Tibial artery (tissue), 4 donors: Measurements from ENCODE around the gene SLC24A3.

ENCODE experiments used
- DNase-seq, 2 donors: peaks; one replicate each; pipeline ENCODE4 v3.0.0-alpha.2; 2019
- H3K27ac ChIP-seq, 2 donors: fragments of 200-600 bp; sonication (generic) in 1 of 2; 1 replicate in 1 of 2; 2 replicates in 1 of 2; pipeline ENCODE4 v1.5.1; 2018 to 2019; ENCODE audit warnings: mild to moderate bottlenecking in 1 of 2
- H3K27me3 ChIP-seq, 2 donors: fragments of 200-600 bp; sonication (generic) in 1 of 2; one replicate each; pipeline versions ENCODE4 v1.5.1 to v1.6.0; 2016 to 2019
- H3K36me3 ChIP-seq, 3 donors: fragments of 200-600 bp; sonication (generic) in 2 of 3; one replicate each; pipeline ENCODE4 v1.5.1; 2016 to 2019; ENCODE audit warnings: mild to moderate bottlenecking in 2 of 3
- H3K4me1 ChIP-seq, 4 donors: fragments of 200-600 bp; sonication (generic) in 2 of 4; 1 replicate in 3 of 4; 2 replicates in 1 of 4; pipeline ENCODE4 v1.5.1; 2016 to 2019
- H3K4me3 ChIP-seq, 2 donors: fragments of 200-600 bp; sonication (generic) in 1 of 2; 1 replicate in 1 of 2; 2 replicates in 1 of 2; pipeline ENCODE4 v1.5.1; 2018 to 2019; ENCODE audit warnings: mild to moderate bottlenecking in 2 of 2
- H3K9me3 ChIP-seq, 3 donors: fragments of 200-600 bp; sonication (generic) in 1 of 3; one replicate each; pipeline ENCODE4 v1.5.1; 2016 to 2019
- CTCF ChIP-seq, 2 experiments: fragments of 200-600 bp in 1 of 2; fragments of 450-650 bp in 1 of 2; IDR thresholded peaks; one replicate each; pipeline ENCODE4 v1.5.1; 2017 to 2019; ENCODE audit warnings: antibody characterized with exemption in 2 of 2, mild to moderate bottlenecking in 1 of 2, moderate library complexity in 1 of 2
- intact Hi-C: fragments of 100-400 bp; cut with DNase I; formaldehyde crosslinking; loops from one replicate; pipeline ENCODE4 v1.15.0; 2023; ENCODE audit warnings: low total_unique reads

SLC24A3 gene

DNA sequence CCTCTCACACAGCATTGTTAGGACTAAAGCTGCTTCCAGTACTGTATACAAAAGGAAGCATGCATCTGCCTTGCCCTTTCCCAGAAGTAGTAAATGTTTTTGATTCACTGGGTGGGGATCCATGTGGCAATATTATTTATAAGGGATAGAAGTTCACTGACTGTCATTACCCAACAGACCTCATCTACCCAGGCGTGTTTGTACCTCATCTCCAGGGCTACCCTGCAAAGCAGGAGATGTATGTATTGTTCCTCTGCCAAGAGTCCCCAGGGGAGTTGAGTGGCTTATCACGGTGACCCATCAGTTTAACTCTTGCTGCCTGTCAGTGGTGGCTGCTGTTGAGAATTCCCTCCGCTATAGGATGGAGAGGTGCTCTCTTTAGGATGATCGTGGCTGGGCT, 42.5 kb downstream of the SLC24A3 start:
- intact Hi-C loops, result no loop called here
- H3K27ac ChIP-seq, result no peak overlapping the region

DNA sequence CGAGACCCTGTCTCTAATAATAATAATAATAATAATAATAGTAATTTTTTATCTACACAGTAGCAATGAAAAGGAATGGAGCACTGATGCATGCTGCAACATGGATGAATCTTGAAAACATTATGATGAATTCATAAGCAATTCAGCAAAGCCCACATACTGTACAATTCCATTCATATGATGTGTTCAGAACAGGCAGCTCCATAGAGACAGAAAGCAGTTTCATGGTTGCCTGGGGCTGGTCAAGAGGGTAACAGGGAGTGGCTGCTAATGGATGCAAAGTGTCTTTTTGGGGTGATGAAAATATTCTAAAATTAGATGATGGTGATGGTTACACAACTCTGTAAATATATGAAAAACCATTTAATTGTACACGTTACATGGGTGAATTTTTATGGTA, 43.6 kb downstream of the SLC24A3 start:
- Histone ChIP-seq H3K9me3 (no peaks in the 10 kb centered on the region), H3K27ac (no peak overlapping the region), H3K36me3 (no peaks in the 10 kb centered on the region), H3K4me1 (peaks cover 0 to 40% (median 11%) of the 10 kb centered on the region in 4 donors), H3K27me3 (no peaks in the 10 kb centered on the region), H3K4me3 (no peak overlapping the region)
- no peak for DNase-seq
- intact Hi-C loops, result no loop called here
- no peak for TF ChIP-seq CTCF (IDR thresholded peaks at IDR 0.05)

More for the DNA sequence above, 42.5 kb downstream of the SLC24A3 start:
- Histone ChIP-seq H3K4me1 (peaks cover 0 to 47% (median 11%) of the 10 kb centered on the region in 4 donors), H3K27me3 (no peaks in the 10 kb centered on the region), H3K4me3 (no peak overlapping the region), H3K9me3 (no peaks in the 10 kb centered on the region), H3K36me3 (no peaks in the 10 kb centered on the region)
- TF ChIP-seq CTCF (IDR thresholded peaks at IDR 0.05), result no peak
- no peak for DNase-seq

DNA sequence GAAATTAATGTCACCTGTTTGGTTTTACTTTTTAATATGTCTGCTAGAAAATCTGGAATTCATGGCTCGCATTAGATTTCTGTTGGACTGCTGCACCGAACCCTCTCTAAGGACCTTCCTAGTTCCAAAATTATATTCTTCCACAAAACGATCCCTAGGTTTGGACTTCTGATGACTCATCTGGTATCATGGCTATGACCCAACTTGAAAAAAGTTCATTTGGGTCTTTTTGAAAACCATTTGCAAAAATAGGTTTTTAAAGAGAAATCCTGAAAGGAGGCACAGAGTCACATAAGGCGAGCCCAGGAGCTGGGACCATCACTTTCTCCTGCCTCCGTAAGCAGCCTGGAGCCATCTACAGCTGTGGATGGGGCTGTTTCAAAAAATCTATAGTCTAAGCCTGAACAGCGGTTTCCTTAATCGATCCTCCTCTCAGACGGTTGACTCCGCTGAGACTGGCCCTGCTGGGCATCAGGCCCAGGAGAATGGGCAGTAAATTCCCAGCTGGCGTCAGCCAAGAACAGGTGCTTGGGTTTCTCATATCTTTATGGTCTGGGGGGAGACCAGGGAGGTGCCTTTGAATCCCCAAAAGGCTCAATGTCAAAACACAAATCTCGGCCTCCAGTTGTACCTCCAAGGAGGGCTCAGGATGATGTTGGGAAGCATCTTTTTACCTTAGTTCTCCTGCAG, 44.6 kb downstream of the SLC24A3 start:
- H3K36me3 ChIP-seq, result no peaks in the 10 kb centered on the region
- H3K4me1 ChIP-seq, result peaks cover 0 to 36% (median 11%) of the 10 kb centered on the region in 4 donors
- TF ChIP-seq CTCF (IDR thresholded peaks at IDR 0.05), result no peak
- no peak overlapping the region for H3K27ac ChIP-seq
- no peaks in the 10 kb centered on the region for H3K9me3 ChIP-seq
- intact Hi-C loops, result no loop called here
- no peak overlapping the region for H3K4me3 ChIP-seq
- no peaks in the 10 kb centered on the region for H3K27me3 ChIP-seq
- no peak for DNase-seq

DNA sequence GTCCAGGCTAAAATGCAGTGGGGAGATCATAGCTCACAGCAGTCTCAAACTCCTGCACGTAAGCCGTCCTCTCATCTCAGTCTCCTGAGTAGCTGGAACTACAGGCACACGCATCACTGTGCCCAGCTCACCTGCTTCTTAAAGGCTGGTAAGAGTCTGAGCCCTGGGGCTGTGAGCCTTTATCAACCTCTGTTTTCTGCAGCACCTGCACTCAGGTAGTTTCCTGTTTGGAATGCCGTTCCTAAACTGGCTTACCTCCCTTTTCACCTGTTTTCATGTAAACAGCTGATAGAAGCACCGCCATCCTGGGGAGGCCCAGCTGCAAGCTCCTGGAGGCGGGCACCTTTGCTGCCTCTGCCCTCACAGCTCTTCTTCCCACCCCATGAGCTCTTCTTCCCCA, 45.4 kb downstream of the SLC24A3 start:
- Histone ChIP-seq H3K27ac (no peak overlapping the region), H3K4me3 (no peak overlapping the region), H3K9me3 (no peaks in the 10 kb centered on the region), H3K4me1 (peaks cover 0 to 35% (median 12%) of the 10 kb centered on the region in 4 donors), H3K27me3 (no peaks in the 10 kb centered on the region), H3K36me3 (no peaks in the 10 kb centered on the region)
- no peak for DNase-seq
- TF ChIP-seq CTCF (IDR thresholded peaks at IDR 0.05), result no peak
- intact Hi-C loops, result no loop called here

GRCh38 chr20:19259141-19259591, 46.7 kb downstream of the SLC24A3 start:
- Histone ChIP-seq H3K36me3 (no peaks in the 10 kb centered on the region), H3K4me3 (no peak overlapping the region), H3K9me3 (no peaks in the 10 kb centered on the region), H3K4me1 (peaks cover 0 to 38% (median 14%) of the 10 kb centered on the region in 4 donors), H3K27me3 (no peaks in the 10 kb centered on the region), H3K27ac (no peak overlapping the region)
- no peak for TF ChIP-seq CTCF (IDR thresholded peaks at IDR 0.05)
- intact Hi-C loops, result no loop called here
- no peak for DNase-seq
